Heart right ventricle (tissue), 16 donors: ENCODE measurements around the gene SPRED1. TPM values are rescaled to one million over a fixed set of nuclear protein-coding genes. Genes with fewer than 3 reads are reported as not detected.

Experiments
- ATAC-seq, 8 donors: fragments of 200-7000 bp; cut with Tn5 transposase; one replicate each; pipeline ENCODE4 v1.9.1; 2020; ENCODE audit warnings: mild to moderate bottlenecking in 8 of 8, moderate library complexity in 8 of 8, moderate number of reproducible peaks in 1 of 8
- DNase-seq, 2 donors: peaks; one replicate each; pipeline ENCODE4 v3.0.0-alpha.2; 2020
- H3K27ac ChIP-seq, 10 donors: fragments of 200-600 bp; sonication (generic) in 2 of 10; one replicate each; pipeline versions ENCODE4 v1.5.0 to v1.8.0; 2020 to 2022; ENCODE audit warnings: mild to moderate bottlenecking in 3 of 10
- H3K27me3 ChIP-seq, 7 donors: fragments of 200-600 bp; one replicate each; pipeline ENCODE4 v1.8.0; 2021 to 2022; ENCODE audit warnings: mild to moderate bottlenecking in 2 of 7
- H3K36me3 ChIP-seq, 9 donors: fragments of 200-600 bp; sonication (generic) in 1 of 9; one replicate each; pipeline versions ENCODE4 v1.5.0 to v1.8.0; 2020 to 2022; ENCODE audit warnings: mild to moderate bottlenecking in 2 of 9
- H3K4me1 ChIP-seq, 9 donors: fragments of 200-600 bp; sonication (generic) in 1 of 9; one replicate each; pipeline versions ENCODE4 v1.5.0 to v1.8.0; 2020 to 2022; ENCODE audit warnings: mild to moderate bottlenecking in 4 of 9
- H3K4me3 ChIP-seq, 10 donors: fragments of 200-600 bp; sonication (generic) in 2 of 10; one replicate each; pipeline versions ENCODE4 v1.5.0 to v1.8.0; 2020 to 2022; ENCODE audit warnings: mild to moderate bottlenecking in 7 of 10, moderate library complexity in 2 of 10
- H3K9me3 ChIP-seq, 11 donors: fragments of 200-600 bp in 10 of 11; sonication (generic) in 2 of 11; one replicate each; pipeline versions ENCODE4 v1.5.0 to v1.8.0; 2013 to 2022; ENCODE audit warnings: mild to moderate bottlenecking in 2 of 11, control low read depth in 1 of 11, moderate library complexity in 1 of 11
- WGBS, 2 donors: extraction: QIAGEN DNeasy Blood & Tissue Kit; methylation state at CpG; one replicate each; pipeline ENCODE4 v1.1.7; 2013; ENCODE audit warnings: inconsistent platforms in 1 of 2; 5-methylcytosine and 5-hydroxymethylcytosine counted together
- intact Hi-C, 10 donors: fragments of 100-400 bp; cut with DNase I; formaldehyde crosslinking; loops; one replicate each; pipeline versions ENCODE4 v1.11.1 to v1.14.2; 2022
- polyA plus RNA-seq, 2 donors: library from polyadenylated mRNA; stranded (reverse); fragments of 200-250 nt; gene quantifications; one replicate each; pipeline ENCODE4 v1.2.3, GENCODE V29; 2013
- total RNA-seq, 10 donors: library from RNA; stranded (reverse); fragmentation: NEBNext Ultra II Directional in 3 of 10; extraction: Animal tissue kit (Norgen Biotek cat#: 25700) in 3 of 10; gene quantifications; one replicate each; pipeline versions ENCODE4 v1.2.1 to v1.2.4, GENCODE V29; 2021 to 2023
- TF ChIP-seq, protein P1 (sequence below), 9 donors: fragments of 200-600 bp; sonication (generic) in 2 of 9; IDR thresholded peaks; one replicate each; pipeline versions ENCODE4 v1.5.0 to v1.8.0; 2021 to 2022; ENCODE audit warnings: antibody characterized with exemption in 9 of 9, mild to moderate bottlenecking in 5 of 9, moderate library complexity in 1 of 9
- donor health status: Arrhythmogenic right ventricular cardiomyopathy.
- donor health status: ischemic (EF 13 %, LVEDD 7.1; RV severe dilation, severe dysfunction).
- donor health status: healthy with polysubstance abuse.
- donor health status: DM: no; HTN: yes; CAD: no.
- donor health status: DM: no; HTN: no; CAD: no.
- donor health status: ischemic (EF 25% LVEDD 6.9; RV normal size, moderate dysfunction).
- donor health status: ischemic (EF 25% LVEDD 5.7; RV mildly dilated, moderate dysfunction).
- donor health status: healthy.
- donor health status: DM: yes; HTN: yes; CAD: no.
- donor health status: Ischemic cardiomyopathy.
- donor health status: ischemic (EF 35%, LVEDD 5.7; RV mildly dilated, moderate dysfunction).
- donor health status: nonischemic (EF 11% LVEDD 7.7; RV severe dilation, severe dysfunction).
- donor health status: DM: yes; HTN: yes; CAD: no.
- donor health status: PGD.
- donor health status: ischemic (EF 29% LVEDD 5.4; RV normal size, mild dysfunction).
- donor health status: nonischemic (EF 23%, LVEDD 6.1; RV moderate dilation, normal function).

SPRED1 gene
- total and polyA plus RNA-seq, 12 donors, result 3.3 to 20.2 (median 7.5) TPM

DNA sequence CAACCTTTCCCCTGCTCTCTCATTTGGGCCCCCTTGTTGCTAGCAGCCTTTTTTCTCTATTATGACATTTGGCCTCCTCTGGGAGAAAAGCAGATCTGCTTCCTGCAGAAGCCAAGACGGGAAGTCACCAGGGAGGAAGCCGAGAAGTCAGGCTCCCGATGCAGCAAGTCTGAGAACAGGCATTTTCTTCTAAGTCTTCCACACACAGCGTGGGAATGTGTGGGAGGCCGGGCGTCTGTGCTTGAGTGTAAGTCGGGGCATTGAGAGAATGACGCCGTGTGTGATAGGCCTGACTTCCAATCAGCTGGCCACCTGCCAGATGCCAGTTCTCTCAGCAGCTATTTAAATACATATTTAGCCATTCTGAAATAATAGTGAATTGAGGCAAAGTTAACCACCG, 125.5 kb downstream of the SPRED1 start:
- intact Hi-C loops, result loop anchor here in 1 of 10 donors (10.0 kb wide), 1 partner anchor 303 kb away; no protein-coding TSS in a partner anchor
- H3K36me3 ChIP-seq, result no peaks in the 10 kb centered on the region
- H3K4me3 ChIP-seq, result no peak overlapping the region
- peak; percentile 74 to 88 (median 81) for ATAC-seq
- H3K4me1 ChIP-seq, result peaks cover 4 to 54% (median 33%) of the 10 kb centered on the region in 9 donors
- WGBS, 2 donors, result 10 to 14% methylated on average over 10 of the region's 10 CpGs
- H3K9me3 ChIP-seq, result no peaks in the 10 kb centered on the region
- DNase-seq, result peak; percentile 66 to 78
- H3K27ac ChIP-seq, result peak overlapping the region; percentile 22 to 80 (median 68)
- TF ChIP-seq, protein P1, sequence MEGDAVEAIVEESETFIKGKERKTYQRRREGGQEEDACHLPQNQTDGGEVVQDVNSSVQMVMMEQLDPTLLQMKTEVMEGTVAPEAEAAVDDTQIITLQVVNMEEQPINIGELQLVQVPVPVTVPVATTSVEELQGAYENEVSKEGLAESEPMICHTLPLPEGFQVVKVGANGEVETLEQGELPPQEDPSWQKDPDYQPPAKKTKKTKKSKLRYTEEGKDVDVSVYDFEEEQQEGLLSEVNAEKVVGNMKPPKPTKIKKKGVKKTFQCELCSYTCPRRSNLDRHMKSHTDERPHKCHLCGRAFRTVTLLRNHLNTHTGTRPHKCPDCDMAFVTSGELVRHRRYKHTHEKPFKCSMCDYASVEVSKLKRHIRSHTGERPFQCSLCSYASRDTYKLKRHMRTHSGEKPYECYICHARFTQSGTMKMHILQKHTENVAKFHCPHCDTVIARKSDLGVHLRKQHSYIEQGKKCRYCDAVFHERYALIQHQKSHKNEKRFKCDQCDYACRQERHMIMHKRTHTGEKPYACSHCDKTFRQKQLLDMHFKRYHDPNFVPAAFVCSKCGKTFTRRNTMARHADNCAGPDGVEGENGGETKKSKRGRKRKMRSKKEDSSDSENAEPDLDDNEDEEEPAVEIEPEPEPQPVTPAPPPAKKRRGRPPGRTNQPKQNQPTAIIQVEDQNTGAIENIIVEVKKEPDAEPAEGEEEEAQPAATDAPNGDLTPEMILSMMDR (IDR thresholded peaks at IDR 0.05), result no peak
- no peaks in the 10 kb centered on the region for H3K27me3 ChIP-seq

DNA sequence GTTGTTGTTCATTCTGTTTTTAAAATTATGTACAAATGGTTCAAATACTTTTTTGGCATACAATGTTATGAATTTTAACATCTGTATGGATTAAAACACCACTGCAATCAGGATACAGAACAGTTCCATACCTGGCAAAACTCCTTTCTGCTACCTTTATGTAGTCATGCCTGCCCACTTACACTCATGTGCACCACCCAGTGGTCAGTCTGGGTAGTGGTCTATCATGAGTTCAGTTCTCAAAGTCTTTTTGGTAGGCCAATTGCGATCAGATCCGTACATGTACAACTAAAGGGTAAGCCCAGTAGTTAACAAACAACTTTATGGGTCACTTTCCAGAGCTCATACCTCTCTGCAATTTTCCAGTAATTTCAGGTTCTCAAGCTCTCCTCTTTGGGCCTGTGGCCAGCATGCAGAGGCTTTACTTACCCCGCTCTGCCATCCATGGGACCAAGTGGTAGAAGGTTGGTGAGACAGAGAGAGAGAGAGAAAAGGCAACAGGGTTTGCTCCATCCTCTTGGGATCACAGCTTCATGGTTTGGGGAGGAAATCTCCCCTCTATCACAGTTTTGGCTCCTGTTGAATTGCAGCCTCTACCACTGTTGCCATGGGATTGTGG, 137.4 kb downstream of the SPRED1 start:
- Histone ChIP-seq H3K27ac (no peak overlapping the region), H3K27me3 (no peaks in the 10 kb centered on the region), H3K9me3 (peaks cover 0 to 9% (median 0%) of the 10 kb centered on the region in 11 donors), H3K4me3 (no peak overlapping the region), H3K4me1 (peaks cover 0 to 5% (median 0%) of the 10 kb centered on the region in 9 donors), H3K36me3 (no peaks in the 10 kb centered on the region)
- TF ChIP-seq, protein P1 (IDR thresholded peaks at IDR 0.05), result peak; percentile 55 to 83 (median 79)
- intact Hi-C loops, result loop anchor here in 3 of 10 donors (2.0 to 10.0 kb wide), 2 partner anchors 395 kb away; no protein-coding TSS in a partner anchor
- 64 to 78% methylated on average over 3 of the region's 3 CpGs for WGBS, 2 donors
- DNase-seq (peak; percentile 18 to 66), ATAC-seq (peak in 4 of 8 donors; percentile 47 to 70 (median 50))

DNA sequence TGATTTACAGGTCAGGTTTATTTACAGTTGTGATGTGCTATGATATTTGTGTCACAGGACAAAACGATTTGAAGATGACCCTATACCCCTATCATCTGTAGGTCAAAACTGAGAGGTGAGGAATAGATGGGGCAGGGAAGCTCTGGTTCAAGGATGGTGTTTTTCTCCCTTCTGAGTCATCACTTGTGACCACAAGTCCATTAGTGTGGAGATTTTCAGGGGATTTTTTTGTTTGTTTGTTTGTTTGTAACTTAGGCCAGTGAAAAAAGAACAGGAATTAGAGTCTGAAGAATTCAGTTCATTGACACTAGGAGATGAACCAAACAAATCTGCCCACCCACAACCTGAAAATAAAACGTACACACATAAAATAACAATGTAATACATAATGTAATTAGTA, 138.6 kb downstream of the SPRED1 start:
- intact Hi-C loops, result loop anchor here in 3 of 10 donors (2.0 to 10.0 kb wide), 2 partner anchors 396 kb away; no protein-coding TSS in a partner anchor
- Histone ChIP-seq H3K36me3 (no peaks in the 10 kb centered on the region), H3K9me3 (peaks cover 0 to 3% (median 0%) of the 10 kb centered on the region in 11 donors), H3K4me3 (no peak overlapping the region), H3K4me1 (peaks cover 0 to 5% (median 0%) of the 10 kb centered on the region in 9 donors), H3K27me3 (no peaks in the 10 kb centered on the region), H3K27ac (no peak overlapping the region)
- DNase-seq (no peak), ATAC-seq (no peak)
- WGBS, 2 donors, result 72 to 73% methylated on average over 2 of the region's 2 CpGs
- TF ChIP-seq, protein P1 (IDR thresholded peaks at IDR 0.05), result no peak

DNA sequence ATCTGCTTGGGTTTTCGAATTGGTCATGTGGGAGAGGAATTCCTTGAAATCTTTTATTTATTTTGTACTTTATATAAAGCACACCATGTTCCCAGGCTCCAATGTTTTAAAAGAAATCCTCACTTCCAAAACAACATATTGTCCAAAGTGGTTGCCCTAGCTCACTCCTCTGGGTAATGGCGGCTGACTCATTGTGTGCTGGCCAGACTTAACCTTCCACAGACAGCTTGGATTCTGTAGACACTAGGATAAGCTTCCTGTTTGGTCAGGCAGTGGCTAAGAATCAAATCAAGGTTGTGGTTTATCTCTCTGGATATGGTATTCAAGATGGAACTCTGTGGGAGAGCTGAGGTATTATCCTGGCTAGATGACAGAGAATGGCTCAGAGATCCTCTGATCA, 145.5 kb downstream of the SPRED1 start:
- H3K36me3 ChIP-seq, result no peaks in the 10 kb centered on the region
- ATAC-seq (peak in 7 of 8 donors; percentile 70 to 96 (median 90)), DNase-seq (peak in 1 of 2 donors; percentile 23)
- H3K9me3 ChIP-seq, result no peaks in the 10 kb centered on the region
- H3K4me3 ChIP-seq, result no peak overlapping the region
- no peaks in the 10 kb centered on the region for H3K27me3 ChIP-seq
- WGBS, 2 donors, result 63% methylated on average over 2 of the region's 2 CpGs
- H3K27ac ChIP-seq, result peak overlapping the region in 4 of 10 donors; percentile 2 to 50 (median 42)
- intact Hi-C loops, result loop anchor here in 3 of 10 donors (5.0 to 10.0 kb wide), 2 partner anchors 146 to 403 kb away; partner anchors contain the start of gene SPRED1 (in 1 of the 3)
- TF ChIP-seq, protein P1 (IDR thresholded peaks at IDR 0.05), result no peak
- H3K4me1 ChIP-seq, result peaks cover 0 to 19% (median 11%) of the 10 kb centered on the region in 9 donors
